ENCODE results near the gene CARS1.
"Not testable (repeated sequence)": the region's sequence is repeated elsewhere in the genome, so short reads cannot be mapped to it uniquely, and the experiment has no call there.

CARS1 gene

DNA sequence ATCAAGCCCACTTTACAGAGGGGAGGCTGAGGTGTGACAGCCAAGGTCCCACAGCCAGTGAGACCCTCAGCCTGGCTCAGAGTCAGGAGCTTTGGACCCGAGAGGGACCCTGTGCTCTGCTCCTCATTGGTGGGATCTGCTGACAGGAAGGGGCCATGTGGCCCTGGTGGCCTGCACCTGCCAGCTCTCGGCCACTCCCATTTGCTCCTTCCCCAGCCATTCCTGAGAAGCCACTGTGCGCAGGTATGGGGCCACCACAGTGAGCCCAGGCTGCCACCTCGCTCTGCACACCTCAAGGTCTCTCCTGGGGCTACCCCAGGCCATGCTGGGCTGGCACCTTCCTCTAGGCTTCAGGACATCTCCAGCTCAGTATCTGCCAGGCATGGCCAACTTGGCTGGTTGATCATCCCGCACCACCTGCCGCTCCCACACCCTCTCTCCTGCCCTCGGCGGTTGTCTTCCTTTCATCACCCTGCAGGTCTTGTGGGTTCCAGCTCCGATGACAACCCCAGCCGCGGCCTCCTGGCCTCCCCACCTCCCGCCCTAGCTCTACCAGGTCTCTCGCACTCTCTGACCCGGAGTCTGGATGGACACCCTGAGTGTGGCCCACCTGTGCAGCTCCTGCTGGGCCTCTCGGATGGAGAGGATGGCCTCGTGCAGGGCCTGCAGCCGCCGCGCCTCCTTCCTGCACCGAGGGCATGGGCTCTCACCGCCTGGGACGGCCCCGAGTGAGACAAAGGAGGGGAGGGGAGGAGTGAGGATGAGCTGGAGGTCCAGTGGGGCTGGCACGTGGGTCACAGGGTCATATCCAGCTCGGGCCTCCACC lies 32.2 kb upstream of the CARS1 start:
- DNase-seq, result no peak

DNA sequence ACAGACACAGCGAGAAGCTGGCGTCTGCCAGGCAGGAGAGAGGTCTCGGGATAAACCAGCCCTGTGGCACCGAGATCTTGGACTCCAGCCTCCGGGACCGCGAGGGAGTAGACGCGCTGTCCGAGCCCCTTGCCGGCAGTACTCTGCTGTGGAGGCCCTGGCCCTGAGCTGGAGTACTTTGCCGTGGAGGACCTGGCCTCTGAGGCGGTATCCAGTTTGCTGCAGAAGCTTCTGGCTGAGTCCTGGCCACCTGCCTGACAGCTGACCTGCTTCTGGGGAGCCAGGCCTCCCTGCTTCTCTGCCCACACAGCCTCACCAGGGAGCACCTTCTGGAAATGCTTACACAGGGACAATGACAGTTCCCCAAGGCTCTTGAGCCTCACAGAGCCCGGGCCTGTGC lies 31.6 kb upstream of the CARS1 start:
- DNase-seq, result no peak

DNA sequence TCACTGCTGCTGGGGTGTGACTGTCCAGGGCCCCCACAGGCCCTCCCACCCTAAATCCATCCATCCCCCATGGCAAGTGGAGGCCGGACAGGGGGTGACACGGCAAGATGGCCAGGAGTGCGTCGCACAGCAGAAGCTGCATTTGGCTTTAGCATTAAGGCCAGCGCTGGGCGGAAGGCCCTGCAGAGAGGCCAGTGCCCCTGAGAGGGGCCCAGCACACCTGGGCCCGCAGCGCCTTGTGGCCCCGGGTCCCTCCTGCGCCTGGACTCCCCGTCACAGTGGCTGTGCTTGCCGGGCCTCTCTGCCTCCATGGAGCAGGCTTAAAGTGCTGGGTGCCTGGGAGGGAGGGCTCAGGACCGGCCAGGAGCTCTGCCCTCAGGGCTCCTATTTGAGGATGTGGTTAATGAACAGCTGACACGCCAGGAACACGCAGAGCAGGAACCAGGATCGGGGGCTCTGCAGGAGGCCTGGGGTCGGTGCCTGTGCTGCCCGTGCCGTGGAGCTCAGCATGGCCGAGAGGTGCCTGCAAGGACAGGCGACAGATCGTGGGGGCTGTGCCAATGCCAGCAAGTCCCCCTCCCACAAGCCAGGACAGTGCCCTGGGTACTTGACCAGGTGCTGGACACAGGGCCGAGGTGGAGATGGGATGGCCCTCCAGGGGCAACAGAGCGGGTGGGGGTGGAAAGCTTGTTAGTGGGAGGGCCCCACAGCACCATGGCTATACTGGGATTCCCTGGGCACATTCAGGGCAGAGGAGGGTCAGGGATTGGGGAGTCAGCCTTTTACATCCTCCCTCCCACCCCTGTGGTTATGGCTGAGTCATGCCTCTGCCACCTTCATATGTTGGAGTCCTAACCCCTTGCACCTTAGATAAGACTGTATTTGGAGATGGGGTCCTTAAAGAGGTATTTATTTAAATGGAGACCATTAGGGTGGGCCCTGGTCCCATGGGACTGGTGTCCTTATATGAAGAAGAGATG lies 30.9 kb upstream of the CARS1 start:
- no peak for DNase-seq

DNA sequence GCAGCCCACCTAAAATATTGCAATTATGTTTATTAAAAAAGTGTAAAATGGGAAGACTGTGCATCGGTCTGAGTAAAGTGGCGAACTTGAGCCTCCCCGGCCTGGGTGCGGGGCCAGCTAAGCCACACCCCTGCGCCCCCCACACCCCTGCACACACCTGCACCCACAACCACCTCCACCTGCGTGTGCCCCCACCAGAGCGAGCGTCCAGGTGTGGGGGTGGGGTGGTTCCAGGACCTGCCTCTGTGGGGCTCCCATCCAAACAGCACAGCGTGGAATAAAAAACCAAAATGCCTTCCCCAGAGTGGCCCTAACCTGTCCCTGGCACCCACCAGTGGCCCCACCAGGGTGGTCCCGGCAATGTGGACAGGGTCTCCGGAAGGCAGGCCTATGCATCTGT lies 30.1 kb upstream of the CARS1 start:
- no peak for DNase-seq

DNA sequence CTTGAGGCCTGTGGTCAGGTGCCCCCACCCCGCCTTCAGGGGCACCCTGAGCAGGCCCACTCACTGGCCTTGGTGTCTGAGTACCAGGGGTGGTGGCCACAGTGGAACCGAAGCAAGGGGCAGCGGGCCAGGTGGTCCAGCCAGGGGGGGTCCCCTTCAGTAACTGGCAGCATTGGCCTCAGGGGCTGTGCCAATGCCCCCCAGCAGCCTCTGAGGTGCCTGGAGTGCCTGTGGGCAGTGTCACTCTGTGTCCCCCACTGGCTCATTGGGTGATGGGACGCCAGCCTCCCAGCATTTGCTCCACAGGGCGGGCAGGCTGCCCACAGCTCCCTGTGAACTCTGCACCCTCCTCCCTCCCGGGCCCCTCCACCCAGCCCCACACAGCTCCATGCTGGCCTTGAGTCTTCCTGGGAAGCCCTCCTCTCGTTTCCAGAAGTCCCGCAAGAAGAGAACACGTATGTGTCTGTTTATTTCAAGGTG lies 29.5 kb upstream of the CARS1 start:
- no peak for DNase-seq

DNA sequence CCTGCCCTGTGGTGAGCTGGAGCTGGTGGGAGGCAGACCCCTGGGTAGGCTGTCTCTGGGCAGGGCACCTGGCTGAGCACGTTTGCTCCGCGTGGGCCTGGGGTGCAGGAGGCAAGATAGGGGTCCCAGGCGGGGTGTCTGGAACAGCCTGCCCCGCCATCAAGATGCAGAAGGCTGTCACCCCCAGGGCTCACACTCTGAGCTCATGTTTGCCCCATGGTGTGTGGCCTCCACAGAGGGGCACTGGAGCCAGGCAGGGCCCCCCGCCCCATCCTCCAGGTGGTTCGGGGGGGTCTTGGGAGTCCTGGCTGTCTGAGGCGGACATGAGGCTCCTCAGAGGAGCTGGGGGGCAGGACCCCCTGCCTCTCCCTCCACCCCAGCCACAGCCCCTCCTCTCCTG lies 28.9 kb upstream of the CARS1 start:
- no peak for DNase-seq

DNA sequence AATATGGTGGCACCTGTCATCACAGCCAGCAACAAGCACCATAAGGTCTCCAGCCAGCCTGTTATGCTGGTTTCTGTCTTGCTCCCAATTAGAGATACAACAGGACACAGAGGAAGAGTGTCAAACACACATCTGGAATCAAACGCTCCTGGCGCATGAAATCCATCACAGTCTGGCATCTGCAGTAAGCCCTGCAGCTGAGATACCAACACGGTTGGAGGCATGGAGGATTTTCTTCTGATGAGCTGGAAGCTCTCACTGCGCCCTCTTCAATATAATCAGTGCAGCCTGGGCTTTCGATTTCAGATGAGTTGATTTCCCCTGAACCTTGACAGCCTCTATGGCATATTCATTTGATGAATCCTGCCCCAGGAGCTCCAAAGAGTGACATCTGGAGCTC lies 27.8 kb upstream of the CARS1 start:
- no peak for DNase-seq

DNA sequence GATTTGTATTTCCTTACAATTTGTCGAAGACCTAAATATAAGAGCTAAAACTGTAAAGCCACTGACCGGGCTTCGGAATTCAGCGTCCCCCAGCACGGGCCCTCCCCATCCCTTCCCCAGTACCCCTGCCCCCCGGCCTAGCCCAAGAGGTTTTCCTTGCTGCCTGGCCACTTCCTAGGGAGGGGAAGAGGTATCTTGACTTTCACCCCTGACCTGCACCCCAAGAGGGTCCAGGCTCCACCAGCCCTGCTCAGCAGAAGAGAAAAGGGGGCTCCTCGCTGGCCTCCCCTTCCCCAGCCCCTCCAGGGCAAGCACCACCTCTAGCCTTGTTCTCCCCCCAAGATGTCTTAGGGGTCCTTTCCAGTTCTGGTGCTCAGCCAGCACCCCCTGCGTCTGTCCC lies 26.1 kb upstream of the CARS1 start:
- DNase-seq, result no peak

DNA sequence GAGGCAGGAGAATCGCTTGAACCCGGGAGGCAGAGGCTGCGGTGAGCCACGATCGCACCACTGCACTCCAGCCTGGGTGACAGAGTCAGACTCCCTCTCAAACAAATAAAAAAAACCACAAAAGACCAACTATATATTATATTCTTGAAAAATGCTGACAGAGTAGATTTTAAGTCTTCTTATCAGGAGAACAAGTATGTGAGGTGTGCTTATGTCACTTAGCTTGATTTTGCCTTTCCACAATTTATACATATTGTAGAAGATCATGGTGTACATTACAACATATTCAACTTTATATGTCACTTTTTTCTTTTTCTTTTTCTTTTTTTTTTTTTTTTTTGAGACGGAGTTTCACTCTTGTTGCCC lies 24.1 kb upstream of the CARS1 start:
- DNase-seq, result no peak

DNA sequence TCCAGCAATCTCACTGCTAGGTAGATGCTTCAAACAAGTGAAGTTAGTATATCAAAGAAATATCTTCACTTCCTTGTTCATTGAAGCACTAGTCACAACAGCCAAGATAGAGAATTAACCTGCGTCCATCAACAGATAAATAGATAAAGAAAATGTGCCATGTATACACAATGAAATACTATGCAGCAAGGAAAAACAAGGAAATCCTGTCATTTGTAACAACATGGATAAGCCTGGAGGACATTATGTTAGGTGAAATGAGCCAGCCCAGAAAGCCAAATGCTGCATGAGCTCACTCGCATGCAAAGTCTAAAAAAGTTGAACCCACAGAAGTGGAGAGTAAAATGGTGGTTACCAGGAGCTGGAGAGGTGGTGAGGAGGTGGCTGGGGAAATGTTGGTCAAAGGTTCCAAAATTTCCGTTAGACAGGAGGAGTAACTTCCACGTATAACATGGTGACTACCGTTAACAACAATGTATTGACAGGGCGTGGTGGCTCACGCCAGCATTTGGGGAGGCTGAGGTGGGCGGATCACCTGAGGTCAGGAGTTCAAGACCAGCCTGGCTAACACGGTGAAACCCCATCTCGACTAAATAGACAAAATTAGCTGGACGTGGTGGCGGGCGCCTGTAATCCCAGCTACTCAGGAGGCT lies 23.6 kb upstream of the CARS1 start:
- no peak for DNase-seq

DNA sequence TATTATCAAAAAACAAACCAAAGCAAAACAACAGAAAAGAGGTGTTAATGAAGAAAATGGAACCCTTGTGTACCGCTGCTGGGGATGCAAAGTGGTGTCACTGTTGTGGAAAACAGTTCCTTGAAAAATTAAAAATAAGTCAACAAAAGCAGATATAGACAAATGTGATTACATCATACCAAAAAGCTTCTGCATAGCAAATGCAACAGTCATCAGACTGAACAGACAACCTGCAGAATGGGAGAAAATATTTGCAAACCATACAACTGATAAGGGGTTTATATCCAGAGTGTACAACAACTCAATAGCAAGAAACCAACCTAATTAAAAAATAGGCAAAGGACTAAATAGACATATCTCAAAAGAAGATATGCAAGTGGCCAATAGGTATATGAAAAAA lies 22.9 kb upstream of the CARS1 start:
- no peak for DNase-seq

DNA sequence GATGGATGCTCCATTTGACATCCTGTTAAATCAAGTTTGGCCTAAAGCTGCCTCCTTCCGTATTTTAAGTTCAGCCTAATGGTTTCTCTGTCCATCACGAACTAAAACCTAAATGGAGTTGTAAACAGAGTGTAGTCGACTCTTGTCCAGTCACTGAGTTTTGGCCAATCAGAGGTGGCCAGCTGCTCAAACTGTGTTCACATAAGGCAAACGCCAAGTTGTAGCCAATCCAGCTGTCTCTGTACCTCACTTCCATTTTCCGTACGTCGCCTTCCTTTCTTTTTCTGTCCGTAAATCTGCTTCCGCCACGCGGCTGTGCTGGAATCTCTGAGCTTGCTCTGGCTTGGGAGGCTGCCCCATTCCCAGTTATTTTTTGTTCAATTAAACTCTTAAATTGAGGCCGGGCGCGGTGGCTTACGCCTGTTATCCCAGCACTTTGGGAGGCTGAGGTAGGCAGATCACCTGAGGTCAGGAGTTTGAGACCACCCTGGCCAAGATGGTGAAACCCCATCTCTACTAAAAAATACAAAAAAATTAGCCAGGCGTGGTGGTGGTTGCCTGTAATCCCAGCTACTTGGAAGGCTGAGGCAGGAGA lies 20.7 kb upstream of the CARS1 start:
- no peak for DNase-seq

DNA sequence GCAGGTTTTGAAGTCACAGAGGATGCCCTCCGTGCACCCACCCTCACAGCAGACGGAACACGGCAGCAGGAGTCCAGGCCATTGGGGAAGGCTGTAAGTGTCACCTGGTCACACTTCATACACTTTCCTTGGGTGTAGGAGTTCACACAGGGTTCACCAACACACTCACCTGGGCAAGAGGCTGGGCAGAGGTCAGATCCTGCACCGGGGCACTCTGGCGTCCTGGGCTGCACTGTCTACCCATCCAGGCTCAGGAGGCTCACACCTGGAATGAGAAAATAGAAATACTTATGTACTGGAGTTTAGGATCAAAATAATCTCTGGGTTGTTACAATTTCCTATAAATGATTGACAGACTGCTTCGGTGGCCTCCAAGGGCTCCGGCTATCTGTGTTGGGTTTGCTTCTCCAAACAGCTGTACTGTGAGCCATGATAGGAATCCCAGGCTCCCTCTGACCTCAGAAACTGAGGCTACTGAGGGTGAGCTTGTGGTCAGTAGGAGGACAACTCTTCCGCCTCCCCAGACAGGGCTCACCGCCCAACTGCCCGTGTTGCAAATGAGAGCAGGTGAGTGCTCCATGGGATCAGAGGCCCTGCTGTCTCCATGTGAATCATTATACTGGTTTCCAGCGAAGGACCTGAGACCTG lies 20.1 kb upstream of the CARS1 start:
- no peak for DNase-seq

DNA sequence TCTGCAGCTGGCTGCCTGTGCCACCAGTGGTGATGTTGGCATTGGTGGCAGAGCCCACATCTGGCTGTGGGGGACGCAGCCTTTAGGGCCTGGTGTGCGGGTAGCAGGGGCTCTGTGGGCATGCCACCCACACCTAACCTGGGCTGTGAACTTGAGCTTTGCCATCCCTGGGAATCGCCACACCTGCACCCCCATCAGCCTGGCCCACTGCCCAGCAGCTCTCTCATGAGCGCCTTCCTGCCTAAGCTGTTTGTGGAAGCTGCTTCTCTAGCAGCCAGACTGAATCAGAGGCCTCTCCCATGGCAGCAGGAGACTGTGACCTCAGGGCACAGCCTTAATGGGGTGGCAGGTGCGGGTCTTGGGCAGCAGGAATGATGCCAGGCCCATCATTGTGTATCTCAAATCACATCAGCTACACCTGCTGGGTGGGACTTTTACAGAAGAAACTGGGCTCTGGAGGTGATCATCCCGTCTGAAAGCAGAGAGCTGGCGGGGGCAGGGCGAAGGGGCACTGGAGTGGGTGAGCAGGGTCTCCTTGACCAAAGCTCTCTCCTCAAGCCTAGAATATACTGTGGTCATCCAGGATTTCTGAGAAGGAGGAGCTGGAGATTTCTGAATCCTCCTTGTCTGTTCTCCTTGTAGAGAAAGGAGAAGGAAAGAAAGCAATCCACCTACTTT lies 17.8 kb upstream of the CARS1 start:
- no peak for DNase-seq

DNA sequence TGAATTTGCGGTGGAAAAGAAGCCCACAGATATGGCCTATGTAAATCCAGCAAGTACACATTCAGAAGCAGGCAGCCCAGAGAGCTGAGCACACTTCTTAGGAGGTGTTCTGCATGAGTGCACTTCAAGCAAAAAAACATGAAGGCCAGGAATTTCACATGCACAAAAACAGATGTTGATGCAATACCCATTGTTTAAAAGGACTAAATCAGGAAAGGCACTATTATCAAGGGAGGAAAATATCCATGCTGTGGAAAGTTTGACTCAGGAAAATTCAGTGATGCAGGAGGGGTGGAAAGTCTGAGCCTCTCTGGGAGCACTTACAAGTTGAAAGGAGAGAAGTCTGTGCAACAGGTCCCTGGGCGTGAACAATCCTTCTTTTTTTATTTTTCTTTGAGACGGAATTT lies 15.8 kb upstream of the CARS1 start:
- DNase-seq, result no peak

DNA sequence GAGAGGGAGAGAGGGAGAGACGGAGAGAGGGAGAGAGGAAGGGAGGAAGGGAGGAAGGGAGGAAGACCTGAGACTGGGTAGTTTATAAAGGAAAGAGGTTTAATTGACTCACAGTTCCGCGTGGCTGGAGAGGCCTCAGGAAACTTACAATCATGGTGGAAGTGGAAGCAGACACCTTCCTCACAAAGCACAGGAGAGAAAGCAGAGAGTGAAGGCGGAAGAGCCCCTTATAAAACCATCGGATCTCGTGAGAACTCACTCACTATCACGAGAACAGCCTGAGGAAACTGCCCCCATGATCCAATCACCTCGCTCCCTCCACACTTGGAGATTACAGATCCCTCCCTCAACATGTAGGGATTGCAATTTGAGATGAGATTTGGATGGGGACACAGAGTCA lies 12.2 kb upstream of the CARS1 start:
- DNase-seq, result no peak

DNA sequence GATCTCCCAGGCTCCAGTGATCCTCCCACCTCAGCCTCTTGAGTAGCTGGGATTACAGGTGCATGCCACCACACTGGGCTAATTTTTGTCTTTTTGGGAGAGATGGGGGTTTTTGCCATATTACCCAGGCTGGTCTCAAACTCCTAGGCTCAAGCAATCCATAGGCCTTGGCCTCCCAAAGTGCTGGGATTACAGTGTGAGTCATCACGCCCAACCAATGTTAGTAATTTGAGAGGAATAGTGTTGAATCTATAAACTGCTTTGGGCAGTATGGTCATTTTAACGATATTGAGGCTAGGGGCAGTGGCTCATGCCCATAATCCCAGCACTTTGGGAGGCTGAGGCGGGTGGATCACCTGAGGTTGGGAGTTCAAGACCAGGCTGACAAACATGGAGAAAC lies 9.1 kb upstream of the CARS1 start:
- not testable (repeated sequence) for DNase-seq

DNA sequence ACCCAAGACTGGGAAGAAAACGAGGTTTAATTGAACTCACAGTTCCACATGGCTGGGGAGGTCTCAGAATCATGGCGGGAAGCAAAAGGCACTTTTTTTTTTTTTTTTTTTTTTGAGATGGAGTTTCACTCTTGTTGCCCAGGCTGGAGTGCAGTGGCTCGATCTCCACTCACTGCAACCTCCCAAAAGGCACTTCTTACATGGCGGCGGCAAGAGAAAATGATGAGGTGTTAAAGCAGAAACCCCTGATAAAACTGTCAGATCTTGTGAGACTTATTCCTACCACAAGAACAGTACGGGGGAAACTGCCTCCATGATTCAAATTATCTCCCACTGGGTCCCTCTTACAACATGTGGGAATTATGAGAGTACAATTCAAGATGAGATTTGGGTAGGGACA lies 7.5 kb upstream of the CARS1 start:
- not testable (repeated sequence) for DNase-seq

DNA sequence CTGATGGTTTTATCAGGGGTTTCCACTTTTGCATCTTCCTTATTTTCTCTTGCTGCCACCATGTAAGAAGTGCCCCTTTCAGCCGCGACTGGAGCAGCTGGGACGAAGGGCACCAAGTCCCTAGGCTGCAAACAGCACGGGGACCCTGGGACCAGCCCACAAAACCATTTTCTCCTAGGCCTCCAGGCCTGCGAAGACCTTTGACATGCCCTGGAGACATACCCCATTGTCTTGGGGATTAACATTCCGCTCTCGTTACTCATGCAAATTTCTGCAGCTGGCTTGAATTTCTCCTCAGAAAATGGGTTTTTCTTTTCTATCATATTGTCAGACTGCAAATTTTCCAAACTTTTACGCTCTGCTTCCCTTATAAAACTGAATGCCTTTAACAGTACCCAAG lies 6.7 kb upstream of the CARS1 start:
- not testable (repeated sequence) for DNase-seq

DNA sequence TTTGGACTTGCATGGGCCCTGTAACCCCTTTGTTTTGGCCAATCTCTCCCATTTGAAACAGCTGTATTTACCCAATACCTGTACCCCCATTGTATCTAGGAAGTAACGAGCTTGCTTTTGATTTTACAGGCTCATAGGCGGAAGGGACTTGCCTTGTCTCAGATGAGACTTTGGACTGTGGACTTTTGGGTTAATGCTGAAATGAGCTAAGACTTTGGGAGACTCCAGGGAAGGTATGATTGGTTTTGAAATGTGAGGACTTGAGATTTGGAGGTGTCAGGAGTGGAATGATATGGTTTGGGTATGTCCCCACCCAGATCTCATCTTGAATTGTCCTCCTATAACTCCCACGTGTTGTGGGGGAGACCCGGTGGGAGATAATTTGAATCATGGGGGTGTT lies 6.2 kb upstream of the CARS1 start:
- DNase-seq, result not testable (repeated sequence)

DNA sequence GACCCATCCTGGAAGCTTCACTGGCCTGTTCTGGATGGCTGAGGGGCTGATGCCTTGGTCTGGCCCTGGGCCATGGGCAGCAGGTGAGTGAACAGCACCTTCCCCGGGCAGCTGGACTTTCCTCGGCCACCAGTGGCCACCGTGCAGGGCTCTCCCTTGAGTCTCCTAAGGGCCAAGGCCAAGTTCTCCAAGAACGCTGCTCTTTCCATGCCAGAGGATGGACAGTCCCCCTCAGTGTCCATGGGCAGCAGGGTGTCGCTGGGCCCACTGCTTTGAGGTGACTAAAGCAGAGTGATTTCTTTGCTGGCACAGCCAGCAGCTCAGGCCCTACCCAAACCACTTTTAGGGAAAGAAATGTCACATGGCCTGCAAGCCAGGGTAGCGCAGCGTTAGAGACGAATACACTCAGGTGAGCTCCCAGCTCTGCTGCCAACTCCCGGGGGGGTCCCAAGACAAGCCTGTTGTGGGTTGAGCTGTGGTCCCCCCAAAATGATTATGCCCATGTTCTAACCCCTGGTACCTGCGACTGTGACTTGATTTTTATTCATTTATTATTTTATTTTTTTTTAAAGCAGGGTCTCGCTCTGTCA lies 3.3 kb upstream of the CARS1 start:
- DNase-seq, result no peak
